Stimulated activated CD4-positive, alpha-beta T cell treated with anti-CD3 and anti-CD28 coated beads, Interleukin-15, amount 100 ng/mL, for 48 hours (primary cell): ENCODE results near the gene CXorf49B.

Experiments used
- DNase-seq, 2 donors: peaks; one replicate each; pipeline ENCODE4 v3.0.0-alpha.2; 2020; ENCODE audit warnings: low read depth in 2 of 2

Gene CXorf49B

DNA sequence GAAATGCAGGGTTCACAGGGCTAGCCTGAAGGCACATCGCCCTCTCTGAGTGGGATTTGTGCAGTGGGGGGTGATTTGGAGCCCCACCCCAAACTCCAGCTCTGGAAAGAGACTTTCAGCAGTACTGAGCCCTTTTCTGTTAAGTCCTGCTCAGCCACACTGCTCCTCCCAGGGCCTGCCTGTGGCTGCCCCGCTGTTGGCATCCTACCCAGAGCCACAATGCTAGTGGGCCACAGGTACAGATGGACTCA is 52.7 kb downstream of the CXorf49B start:
- DNase-seq: no peak
